Activated CD8-positive, alpha-beta T cell treated with anti-CD3 and anti-CD28 coated beads for 36 hours (primary cell): ENCODE data around the gene ANKRD24. TPM values are rescaled to one million over a fixed set of nuclear protein-coding genes. Genes with fewer than 3 reads are reported as not detected.
"Not testable (repeated sequence)": the region's sequence is repeated elsewhere in the genome, so short reads cannot be mapped to it uniquely, and the experiment has no call there.

Experiments used
- ATAC-seq: fragments of 200-7000 bp; cut with Tn5 transposase; one replicate; pipeline ENCODE4 v1.10.0; 2021; ENCODE audit warnings: mild to moderate bottlenecking, moderate library complexity
- CTCF ChIA-PET: fragments of 350-600 bp; sonication (Branson Sonifier 250); formaldehyde crosslinking; loops from one replicate; lab custom pipeline; 2021; ENCODE audit warnings: antibody characterized with exemption; lab: Charles Lee
- POLR2A ChIA-PET: fragments of 350-600 bp; sonication (Branson Sonifier 250); formaldehyde crosslinking; loops from one replicate; lab custom pipeline; 2021; ENCODE audit warnings: antibody characterized with exemption; lab: Charles Lee
- DNase-seq: peaks from one replicate; pipeline ENCODE4 v3.0.0-alpha.2; 2020
- H3K27ac Mint-ChIP-seq: one replicate; pipeline ENCODE4 v1.8.0; 2021; ENCODE audit warnings: mild to moderate bottlenecking, mixed read lengths
- H3K27me3 Mint-ChIP-seq: one replicate; pipeline ENCODE4 v1.8.0; 2021; ENCODE audit warnings: mixed read lengths
- H3K36me3 Mint-ChIP-seq: one replicate; pipeline ENCODE4 v1.8.0; 2021; ENCODE audit warnings: low read depth, mixed read lengths
- H3K4me1 Mint-ChIP-seq: one replicate; pipeline ENCODE4 v1.8.0; 2021; ENCODE audit warnings: low read depth, mixed read lengths
- H3K4me3 Mint-ChIP-seq: one replicate; pipeline ENCODE4 v1.8.0; 2021; ENCODE audit warnings: mild to moderate bottlenecking, moderate library complexity, mixed read lengths
- H3K9me3 Mint-ChIP-seq: one replicate; pipeline ENCODE4 v1.8.0; 2021; ENCODE audit warnings: mixed read lengths
- intact Hi-C: fragments of 100-400 bp; cut with micrococcal nuclease; formaldehyde crosslinking; loops from one replicate; pipeline ENCODE4 v1.10.0; 2022
- total RNA-seq, 2 experiments: library from RNA; stranded (reverse); gene quantifications; one replicate each; pipeline ENCODE4 v1.2.3, GENCODE V29; 2021
- TF ChIP-seq, protein P1 (sequence below): fragments of 200-600 bp; IDR thresholded peaks from one replicate; pipeline ENCODE4 v1.8.0; 2022; ENCODE audit warnings: antibody characterized with exemption, mild to moderate bottlenecking

Gene ANKRD24
- total RNA-seq, 2 experiments from 2014 or later = 1.6 to 1.8 TPM

GRCh38 chr19:4229179-4229931 lies 46.9 kb downstream of the ANKRD24 start, which contains the start of gene EBI3:
Gene EBI3, plus strand, starts transcription at chr19:4229523. Its CDS starts 28 bp downstream, at chr19:4229551.
- Mint-ChIP-seq H3K9me3 (no peaks in the 10 kb centered on the region), H3K4me3 (no peak within 1 kb of the TSS), H3K4me1 (peaks cover 13% of the 10 kb centered on the region), H3K27ac (no peak within 1 kb of the TSS), H3K27me3 (peaks cover 9% of the 10 kb centered on the region), H3K36me3 (no peaks in the 10 kb centered on the region)
- ATAC-seq (peak; percentile 85), DNase-seq (peak; percentile 89)
- intact Hi-C loops = no loop called here
- TF ChIP-seq, protein P1, sequence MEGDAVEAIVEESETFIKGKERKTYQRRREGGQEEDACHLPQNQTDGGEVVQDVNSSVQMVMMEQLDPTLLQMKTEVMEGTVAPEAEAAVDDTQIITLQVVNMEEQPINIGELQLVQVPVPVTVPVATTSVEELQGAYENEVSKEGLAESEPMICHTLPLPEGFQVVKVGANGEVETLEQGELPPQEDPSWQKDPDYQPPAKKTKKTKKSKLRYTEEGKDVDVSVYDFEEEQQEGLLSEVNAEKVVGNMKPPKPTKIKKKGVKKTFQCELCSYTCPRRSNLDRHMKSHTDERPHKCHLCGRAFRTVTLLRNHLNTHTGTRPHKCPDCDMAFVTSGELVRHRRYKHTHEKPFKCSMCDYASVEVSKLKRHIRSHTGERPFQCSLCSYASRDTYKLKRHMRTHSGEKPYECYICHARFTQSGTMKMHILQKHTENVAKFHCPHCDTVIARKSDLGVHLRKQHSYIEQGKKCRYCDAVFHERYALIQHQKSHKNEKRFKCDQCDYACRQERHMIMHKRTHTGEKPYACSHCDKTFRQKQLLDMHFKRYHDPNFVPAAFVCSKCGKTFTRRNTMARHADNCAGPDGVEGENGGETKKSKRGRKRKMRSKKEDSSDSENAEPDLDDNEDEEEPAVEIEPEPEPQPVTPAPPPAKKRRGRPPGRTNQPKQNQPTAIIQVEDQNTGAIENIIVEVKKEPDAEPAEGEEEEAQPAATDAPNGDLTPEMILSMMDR = no peak
- ChIA-PET POLR2A (interaction anchor here (0.9 to 1.4 kb wide), 2 partner anchors 13 to 17 kb away, joined by 3 to 4 read pairs; partner anchors contain the start of gene YJU2), CTCF (interaction anchor here (0.6 to 1.8 kb wide), 3 partner anchors 38 to 242 kb away, joined by 3 to 5 read pairs (median 4); no protein-coding TSS in a partner anchor)

DNA sequence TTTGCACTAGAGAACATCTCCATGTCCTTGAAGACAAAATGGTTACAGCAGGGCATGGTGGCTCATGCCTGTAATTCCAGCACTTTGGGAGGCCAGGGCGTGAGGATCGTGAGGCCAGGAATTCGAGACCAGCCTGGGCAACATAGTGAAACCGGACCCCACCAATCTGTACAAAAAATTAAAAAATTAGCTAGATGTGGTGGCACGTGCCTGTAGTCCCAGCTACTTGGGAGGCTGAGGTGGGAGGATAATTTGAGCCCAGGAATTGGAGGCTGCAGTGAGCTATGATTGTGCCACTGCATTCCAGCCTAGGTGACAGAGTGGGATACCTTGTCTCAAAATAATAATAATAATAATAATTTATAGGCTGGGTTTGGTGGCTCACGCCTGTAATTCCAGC lies 47.7 kb downstream of the ANKRD24 start:
- ATAC-seq, H3K9me3 Mint-ChIP-seq, DNase-seq, H3K27ac Mint-ChIP-seq, H3K27me3 Mint-ChIP-seq, H3K36me3 Mint-ChIP-seq, H3K4me3 Mint-ChIP-seq, intact Hi-C loops: not testable (repeated sequence)
- POLR2A ChIA-PET = interaction anchor here (1.1 to 1.4 kb wide), 3 partner anchors 14 to 219 kb away, joined by 3 to 4 read pairs (median 3); partner anchors contain the start of gene YJU2
- H3K4me1 Mint-ChIP-seq = peaks cover 13% of the 10 kb centered on the region
- CTCF ChIA-PET = interaction anchor here (0.6 to 1.8 kb wide), 3 partner anchors 37 to 243 kb away, joined by 3 to 5 read pairs (median 4); no protein-coding TSS in a partner anchor

DNA sequence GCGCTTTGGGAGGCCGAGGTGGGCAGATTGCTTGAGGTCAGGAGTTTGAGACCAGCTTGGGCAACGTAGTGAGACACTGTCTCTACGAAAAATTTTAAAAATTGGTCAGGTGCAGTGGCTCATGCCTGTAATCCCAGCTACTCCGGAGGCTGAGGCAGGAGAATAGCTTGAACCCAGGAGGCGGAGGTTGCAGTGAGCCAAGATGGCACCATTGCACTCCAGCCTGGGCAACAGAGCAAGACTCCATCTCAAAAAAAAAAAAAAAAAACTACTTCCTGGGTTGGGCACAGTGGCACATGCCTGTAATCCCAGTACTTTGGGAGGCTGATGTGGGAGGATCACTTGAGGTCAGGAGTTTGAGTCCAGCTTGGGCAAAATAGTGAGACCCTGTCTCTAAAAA lies 49.0 kb downstream of the ANKRD24 start:
- CTCF ChIA-PET = interaction anchor here (1.5 to 1.9 kb wide), 3 partner anchors 10 to 116 kb away, joined by 3 to 11 read pairs (median 5); no protein-coding TSS in a partner anchor
- intact Hi-C loops, H3K27ac Mint-ChIP-seq, H3K4me3 Mint-ChIP-seq, DNase-seq, H3K4me1 Mint-ChIP-seq, ATAC-seq, H3K9me3 Mint-ChIP-seq, H3K27me3 Mint-ChIP-seq, H3K36me3 Mint-ChIP-seq: not testable (repeated sequence)
- POLR2A ChIA-PET = interaction anchor here (0.6 kb wide), 1 partner anchor 182 kb away, joined by 3 read pairs; no protein-coding TSS in a partner anchor

DNA sequence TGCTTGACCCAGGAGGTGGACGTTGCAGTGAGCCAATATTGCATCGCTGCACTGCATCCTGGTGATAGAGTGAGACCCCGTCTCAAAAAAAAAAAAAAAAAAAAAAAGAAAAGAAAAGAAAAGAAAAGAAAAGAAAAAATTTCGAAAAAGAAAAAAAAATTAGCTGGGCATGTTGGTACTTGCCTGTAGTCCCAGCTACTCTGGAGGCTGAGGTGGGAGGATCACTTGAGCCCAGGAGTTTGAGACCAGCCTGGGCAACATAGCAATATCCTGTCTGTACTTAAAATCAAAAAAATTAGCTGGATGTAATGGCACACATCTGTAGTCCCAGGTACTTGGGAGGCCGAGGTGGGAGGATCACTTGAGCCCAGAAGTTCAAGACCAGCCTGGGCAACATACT lies 49.6 kb downstream of the ANKRD24 start:
- H3K9me3 Mint-ChIP-seq, H3K27ac Mint-ChIP-seq, DNase-seq, H3K36me3 Mint-ChIP-seq, H3K4me3 Mint-ChIP-seq, ATAC-seq, H3K4me1 Mint-ChIP-seq, intact Hi-C loops, H3K27me3 Mint-ChIP-seq: not testable (repeated sequence)
- ChIA-PET CTCF (interaction anchor here (0.9 to 1.9 kb wide), 6 partner anchors 10 to 117 kb away, joined by 3 to 11 read pairs (median 5); no protein-coding TSS in a partner anchor), POLR2A (interaction anchor here (0.6 kb wide), 1 partner anchor 182 kb away, joined by 3 read pairs; no protein-coding TSS in a partner anchor)

- no peaks in the 10 kb centered on the region for H3K36me3 Mint-ChIP-seq
- ATAC-seq (no peak), DNase-seq (no peak)
- H3K4me1 Mint-ChIP-seq = peaks cover 7% of the 10 kb centered on the region
- H3K9me3 Mint-ChIP-seq = no peaks in the 10 kb centered on the region
- H3K27ac Mint-ChIP-seq = no peak overlapping the region
- H3K4me3 Mint-ChIP-seq = no peak overlapping the region
- CTCF ChIA-PET = interaction anchor here (0.9 to 1.9 kb wide), 6 partner anchors 9 to 118 kb away, joined by 3 to 11 read pairs (median 5); no protein-coding TSS in a partner anchor
- TF ChIP-seq, protein P1 = no peak
- intact Hi-C loops = no loop called here
- peaks cover 7% of the 10 kb centered on the region for H3K27me3 Mint-ChIP-seq
- POLR2A ChIA-PET = interaction anchor here (2.4 kb wide), 1 partner anchor 14 kb away, joined by 8 read pairs; the partner anchor contains the start of gene YJU2
These were observed 50.3 kb downstream of the ANKRD24 start for GRCh38 chr19:4232614-4233281.

DNA sequence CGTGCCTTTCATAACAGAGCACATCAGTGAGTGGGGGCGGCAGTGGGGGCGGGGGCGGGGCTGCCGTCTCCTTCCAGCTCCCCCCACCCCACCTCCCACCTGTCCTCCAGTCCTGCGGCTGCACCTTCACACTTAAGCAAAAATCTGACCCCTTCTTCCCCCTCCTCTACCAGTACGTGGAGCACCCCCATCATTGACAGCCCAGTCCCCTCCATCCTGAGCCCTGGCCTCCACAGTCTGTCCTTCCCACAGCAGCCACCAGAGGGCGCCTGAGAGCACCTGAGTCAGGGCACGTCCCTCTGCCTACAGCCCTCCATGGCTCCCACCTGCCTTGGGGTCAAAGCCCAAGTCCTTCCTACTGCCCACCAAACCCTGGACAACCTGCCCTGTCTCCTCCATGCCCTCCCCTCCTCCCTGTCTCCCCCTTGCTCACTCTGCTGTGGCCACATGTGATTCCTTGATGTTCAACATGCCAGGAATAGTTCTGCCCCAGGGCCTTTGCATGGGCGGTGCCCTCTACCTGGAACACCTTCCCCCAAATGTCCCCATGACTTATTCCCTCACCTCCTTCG lies 50.9 kb downstream of the ANKRD24 start:
- TF ChIP-seq, protein P1 = peak; percentile 90
- no peaks in the 10 kb centered on the region for H3K9me3 Mint-ChIP-seq
- no peaks in the 10 kb centered on the region for H3K36me3 Mint-ChIP-seq
- ATAC-seq (peak; percentile 54), DNase-seq (peak; percentile 90)
- ChIA-PET CTCF (interaction anchor here (0.8 to 1.9 kb wide), 11 partner anchors 8 to 118 kb away, joined by 3 to 11 read pairs (median 5); partner anchors contain the start of gene YJU2), POLR2A (interaction anchor here (0.6 to 2.4 kb wide), 2 partner anchors 14 to 44 kb away, joined by 3 to 8 read pairs; partner anchors contain the start of gene YJU2)
- H3K4me3 Mint-ChIP-seq = no peak overlapping the region
- H3K27ac Mint-ChIP-seq = no peak overlapping the region
- H3K4me1 Mint-ChIP-seq = peaks cover 7% of the 10 kb centered on the region
- intact Hi-C loops = no loop called here
- H3K27me3 Mint-ChIP-seq = peaks cover 7% of the 10 kb centered on the region
